SU-DHL-6 (cell line): ENCODE results near the gene SCCPDH.
"Not testable (repeated sequence)": the region's sequence is repeated elsewhere in the genome, so short reads cannot be mapped to it uniquely, and the experiment has no call there.

Experiments
- H2AFZ ChIP-seq: fragments of 200-600 bp; sonication (generic); 2 replicates; pipeline ENCODE4 v1.6.1; 2014; ENCODE audit warnings: low read depth, mild to moderate bottlenecking, moderate library complexity, mixed read lengths, antibody characterized with exemption, low read length; ENCODE audit not compliant: severe bottlenecking
- H3F3A ChIP-seq: fragments of 200-600 bp; shearing (Covaris generic); 2 replicates; pipeline ENCODE4 v1.6.0; 2016; ENCODE audit warnings: antibody characterized with exemption, mild to moderate bottlenecking; ENCODE audit not compliant: insufficient read depth
- H3K27ac ChIP-seq: fragments of 200-600 bp; sonication (generic); 2 replicates; pipeline ENCODE4 v1.5.1; 2016; ENCODE audit warnings: low read depth, mild to moderate bottlenecking, low read length, moderate library complexity, mixed read lengths
- H3K27me3 ChIP-seq: fragments of 200-600 bp; sonication (generic), shearing (Covaris generic); 2 replicates; pipeline ENCODE4 v1.6.0; 2014; ENCODE audit warnings: mild to moderate bottlenecking, low read length
- H3K36me3 ChIP-seq: fragments of 200-600 bp; sonication (generic); 2 replicates; pipeline ENCODE4 v1.6.1; 2014; ENCODE audit warnings: mild to moderate bottlenecking, low read length, mixed read lengths
- H3K4me2 ChIP-seq: fragments of 300-600, 200-600 bp; shearing (Covaris generic), sonication (generic); 2 replicates; pipeline ENCODE4 v1.6.0; 2014; ENCODE audit warnings: low read length, low read depth, mild to moderate bottlenecking; ENCODE audit not compliant: poor library complexity, severe bottlenecking
- H3K4me3 ChIP-seq: fragments of 200-600 bp; sonication (generic); 2 replicates; pipeline ENCODE4 v1.5.1; 2014; ENCODE audit warnings: antibody characterized with exemption, low read length, mild to moderate bottlenecking, mixed read lengths; ENCODE audit not compliant: insufficient read depth, poor library complexity, severe bottlenecking
- H3K79me2 ChIP-seq: fragments of 200-600 bp; sonication (generic); 2 replicates; pipeline ENCODE4 v1.6.1; 2014; ENCODE audit warnings: mild to moderate bottlenecking, low read length, moderate library complexity; ENCODE audit not compliant: insufficient read depth
- H3K9ac ChIP-seq: fragments of 200-600 bp; sonication (generic); 2 replicates; pipeline ENCODE4 v1.7.0; 2014; ENCODE audit warnings: mild to moderate bottlenecking, low read length
- H3K9me2 ChIP-seq: fragments of 200-600 bp; sonication (generic); replicated peaks from 2 replicates; pipeline ENCODE4 v1.6.1; 2014; ENCODE audit warnings: low read length; ENCODE audit not compliant: insufficient read depth
- H3K9me3 ChIP-seq: fragments of 200-600 bp; sonication (generic); 2 replicates; pipeline ENCODE4 v1.6.1; 2014; ENCODE audit warnings: low read length, mixed read lengths; ENCODE audit not compliant: insufficient read depth
- H4K20me1 ChIP-seq: fragments of 200-600 bp; sonication (generic); 2 replicates; pipeline ENCODE4 v1.6.1; 2014; ENCODE audit warnings: low read depth, mild to moderate bottlenecking, antibody characterized with exemption, low read length, moderate library complexity, mixed read lengths
- CTCF ChIP-seq: fragments of 200-600 bp; sonication (generic); IDR thresholded peaks from one replicate; pipeline ENCODE4 v1.5.1; 2017; ENCODE audit warnings: antibody characterized with exemption, mild to moderate bottlenecking, low read length, moderate library complexity; ENCODE audit not compliant: insufficient read depth, poor library complexity, severe bottlenecking
- EZH2phosphoT487 ChIP-seq: fragments of 200-600 bp; sonication (generic), shearing (Covaris generic); conservative IDR thresholded peaks from 2 replicates; pipeline ENCODE4 v1.6.1; 2018; ENCODE audit warnings: mild to moderate bottlenecking, antibody characterized with exemption, low read length, moderate library complexity, mixed read lengths

SCCPDH gene

GRCh38 chr1:246709835-246710234, 14.4 kb upstream of the SCCPDH start:
- Histone ChIP-seq H3K9ac (no peak overlapping the region), H3F3A (no peaks in the 10 kb centered on the region), H3K79me2 (no peaks in the 10 kb centered on the region), H3K27ac (no peak overlapping the region), H3K36me3 (no peaks in the 10 kb centered on the region), H4K20me1 (no peaks in the 10 kb centered on the region), H3K4me3 (no peak overlapping the region), H3K9me2 (no peaks in the 10 kb centered on the region), H3K4me2 (no peak overlapping the region), H3K27me3 (no peaks in the 10 kb centered on the region), H3K9me3 (no peaks in the 10 kb centered on the region), H2AFZ (no peak overlapping the region)
- TF ChIP-seq EZH2phosphoT487 = no peak

- H3F3A ChIP-seq = no peaks in the 10 kb centered on the region
- H2AFZ ChIP-seq = no peak overlapping the region
- no peak overlapping the region for H3K4me3 ChIP-seq
- no peak overlapping the region for H3K27ac ChIP-seq
- no peaks in the 10 kb centered on the region for H3K79me2 ChIP-seq
- no peak overlapping the region for H3K4me2 ChIP-seq
- H4K20me1 ChIP-seq = no peaks in the 10 kb centered on the region
- H3K27me3 ChIP-seq = no peaks in the 10 kb centered on the region
- TF ChIP-seq CTCF (no peak), EZH2phosphoT487 (no peak)
- H3K9me2 ChIP-seq = no peaks in the 10 kb centered on the region
- no peaks in the 10 kb centered on the region for H3K9me3 ChIP-seq
- no peaks in the 10 kb centered on the region for H3K36me3 ChIP-seq
- no peak overlapping the region for H3K9ac ChIP-seq
Observed at GRCh38 chr1:246711548-246712003, 12.6 kb upstream of the SCCPDH start.

- H3K9me3 ChIP-seq, H3K9me2 ChIP-seq, H2AFZ ChIP-seq, H3K27ac ChIP-seq, H3K79me2 ChIP-seq, H3K4me3 ChIP-seq, H3K27me3 ChIP-seq, H3K9ac ChIP-seq, H3K4me2 ChIP-seq, H3K36me3 ChIP-seq, H4K20me1 ChIP-seq, H3F3A ChIP-seq: not testable (repeated sequence)
Observed at GRCh38 chr1:246712428-246712827, 11.8 kb upstream of the SCCPDH start.

- H3K27me3 ChIP-seq, H3F3A ChIP-seq, H3K27ac ChIP-seq, H3K9ac ChIP-seq, H4K20me1 ChIP-seq, H3K36me3 ChIP-seq, H3K4me2 ChIP-seq, H2AFZ ChIP-seq, H3K9me2 ChIP-seq, H3K79me2 ChIP-seq, H3K9me3 ChIP-seq, H3K4me3 ChIP-seq: not testable (repeated sequence)
Observed at GRCh38 chr1:246719361-246719760, 4.8 kb upstream of the SCCPDH start.

GRCh38 chr1:246720814-246721213, 3.4 kb upstream of the SCCPDH start:
- not testable (repeated sequence) for H2AFZ ChIP-seq, H3F3A ChIP-seq, H3K36me3 ChIP-seq, H3K4me2 ChIP-seq, H3K27me3 ChIP-seq, H3K27ac ChIP-seq, H3K9me2 ChIP-seq, H3K9me3 ChIP-seq, H4K20me1 ChIP-seq, H3K79me2 ChIP-seq, H3K9ac ChIP-seq, H3K4me3 ChIP-seq
